ENCODE data around the gene STX18.

GRCh38 chr4:4420421-4420820 lies 121.4 kb downstream of the STX18 start:
- TF ChIP-seq POLR2A (IDR thresholded peaks at IDR 0.05) = no peak
- TF ChIP-seq, protein P1, sequence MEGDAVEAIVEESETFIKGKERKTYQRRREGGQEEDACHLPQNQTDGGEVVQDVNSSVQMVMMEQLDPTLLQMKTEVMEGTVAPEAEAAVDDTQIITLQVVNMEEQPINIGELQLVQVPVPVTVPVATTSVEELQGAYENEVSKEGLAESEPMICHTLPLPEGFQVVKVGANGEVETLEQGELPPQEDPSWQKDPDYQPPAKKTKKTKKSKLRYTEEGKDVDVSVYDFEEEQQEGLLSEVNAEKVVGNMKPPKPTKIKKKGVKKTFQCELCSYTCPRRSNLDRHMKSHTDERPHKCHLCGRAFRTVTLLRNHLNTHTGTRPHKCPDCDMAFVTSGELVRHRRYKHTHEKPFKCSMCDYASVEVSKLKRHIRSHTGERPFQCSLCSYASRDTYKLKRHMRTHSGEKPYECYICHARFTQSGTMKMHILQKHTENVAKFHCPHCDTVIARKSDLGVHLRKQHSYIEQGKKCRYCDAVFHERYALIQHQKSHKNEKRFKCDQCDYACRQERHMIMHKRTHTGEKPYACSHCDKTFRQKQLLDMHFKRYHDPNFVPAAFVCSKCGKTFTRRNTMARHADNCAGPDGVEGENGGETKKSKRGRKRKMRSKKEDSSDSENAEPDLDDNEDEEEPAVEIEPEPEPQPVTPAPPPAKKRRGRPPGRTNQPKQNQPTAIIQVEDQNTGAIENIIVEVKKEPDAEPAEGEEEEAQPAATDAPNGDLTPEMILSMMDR (IDR thresholded peaks at IDR 0.05) = no peak
